GM08714 (cell line): ENCODE results near the gene ALDH3B1.

Experiments used
- H3K4me3 ChIP-seq: fragments of 200-500 bp; sonication (Bioruptor generic); 2 replicates; pipeline ENCODE4 v1.5.1; 2014; ENCODE audit warnings: mild to moderate bottlenecking, low read length, inconsistent platforms
- ZNF274 ChIP-seq: IDR thresholded peaks from 2 replicates; pipeline ENCODE4 v1.6.1; 2012; ENCODE audit warnings: mild to moderate bottlenecking, low read depth, low read length

ALDH3B1 gene

DNA sequence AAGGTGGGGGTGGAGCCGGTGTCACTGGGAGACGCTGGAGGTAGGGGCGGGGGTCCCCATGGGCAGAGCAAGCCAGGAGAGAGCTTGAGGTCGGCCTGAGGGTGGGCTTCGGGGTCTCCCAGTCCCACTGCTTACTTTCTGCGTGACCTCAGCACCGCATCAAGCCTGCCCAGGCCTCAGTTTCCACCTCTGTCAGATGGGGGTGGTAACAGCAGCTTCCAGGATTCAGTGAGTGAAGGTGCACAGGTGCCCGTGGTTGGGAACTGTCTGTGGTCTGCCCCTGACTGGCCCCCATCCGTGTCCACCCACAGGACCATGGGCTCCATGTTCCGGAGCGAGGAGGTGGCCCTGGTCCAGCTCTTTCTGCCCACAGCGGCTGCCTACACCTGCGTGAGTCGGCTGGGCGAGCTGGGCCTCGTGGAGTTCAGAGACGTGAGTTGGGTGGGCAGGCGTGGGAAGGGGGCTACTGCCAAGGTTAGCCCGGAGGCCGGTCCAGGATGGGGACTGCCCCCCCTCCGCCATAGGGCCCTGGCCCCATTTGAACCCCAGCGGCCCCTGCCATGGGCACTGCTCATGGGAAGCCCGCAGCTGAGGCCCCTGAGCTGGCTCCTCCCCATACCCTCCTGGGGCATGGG lies 30.9 kb downstream of the ALDH3B1 start:
- TF ChIP-seq ZNF274: no peak
- peak overlapping the region; percentile 75; the same call in 1 of the 2 replicates for H3K4me3 ChIP-seq

DNA sequence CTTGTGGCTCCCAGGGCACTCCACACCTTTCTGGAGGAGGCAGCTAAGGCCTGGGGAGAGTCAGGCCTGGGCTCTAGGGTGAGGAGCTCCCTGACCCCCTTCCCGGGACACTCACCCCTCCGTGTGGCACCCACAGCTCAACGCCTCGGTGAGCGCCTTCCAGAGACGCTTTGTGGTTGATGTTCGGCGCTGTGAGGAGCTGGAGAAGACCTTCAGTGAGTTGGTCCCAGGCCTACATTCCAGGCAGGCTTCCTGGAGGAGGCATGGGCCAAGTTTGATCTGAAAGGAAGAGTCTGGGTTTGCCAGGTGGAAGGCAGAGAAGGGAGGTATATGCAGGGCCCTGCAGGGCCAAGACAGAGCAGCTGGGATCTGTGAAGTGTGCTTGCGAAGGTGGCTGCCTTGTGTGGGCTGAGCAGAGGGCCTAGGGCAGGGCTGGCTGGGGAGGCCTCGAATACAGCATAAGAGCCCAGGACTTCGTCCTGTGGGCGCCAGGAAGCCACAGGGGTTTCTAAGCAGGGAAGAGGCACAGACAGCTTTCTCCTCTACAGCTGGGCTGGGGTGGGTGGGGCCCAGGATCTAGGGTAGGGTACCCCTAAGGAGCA lies 31.6 kb downstream of the ALDH3B1 start:
- no peak overlapping the region; the same call in 1 of the 2 replicates for H3K4me3 ChIP-seq
- TF ChIP-seq ZNF274: no peak

DNA sequence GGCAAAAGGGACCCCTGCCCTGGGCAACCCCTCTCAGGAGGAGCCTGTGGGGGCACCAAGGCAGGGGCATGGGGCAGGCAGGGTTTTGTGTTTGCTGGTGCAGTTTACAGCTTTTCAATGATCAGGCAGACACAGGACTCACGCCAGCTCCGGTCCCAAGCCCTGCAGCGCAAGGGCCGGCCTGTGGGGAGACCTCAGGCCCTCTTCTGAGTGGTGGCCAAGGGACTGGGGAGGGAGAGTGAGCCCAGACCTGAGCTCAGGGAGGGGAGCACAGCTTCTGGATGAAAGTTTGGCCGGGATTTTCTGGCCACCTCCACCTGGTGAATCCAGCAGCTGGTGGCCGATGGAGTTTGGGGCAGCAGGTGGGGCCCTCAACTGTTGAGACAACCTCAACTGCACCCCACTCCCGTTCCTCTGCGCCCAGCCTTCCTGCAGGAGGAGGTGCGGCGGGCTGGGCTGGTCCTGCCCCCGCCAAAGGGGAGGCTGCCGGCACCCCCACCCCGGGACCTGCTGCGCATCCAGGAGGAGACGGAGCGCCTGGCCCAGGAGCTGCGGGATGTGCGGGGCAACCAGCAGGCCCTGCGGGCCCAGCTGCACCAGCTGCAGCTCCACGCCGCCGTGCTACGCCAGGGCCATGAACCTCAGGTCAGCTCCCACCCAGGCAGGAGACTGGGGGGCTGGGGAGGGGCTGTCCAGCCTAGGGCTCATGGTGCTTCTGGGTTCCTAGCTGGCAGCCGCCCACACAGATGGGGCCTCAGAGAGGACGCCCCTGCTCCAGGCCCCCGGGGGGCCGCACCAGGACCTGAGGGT lies 32.3 kb downstream of the ALDH3B1 start:
- TF ChIP-seq ZNF274: no peak
- no peak overlapping the region for H3K4me3 ChIP-seq

DNA sequence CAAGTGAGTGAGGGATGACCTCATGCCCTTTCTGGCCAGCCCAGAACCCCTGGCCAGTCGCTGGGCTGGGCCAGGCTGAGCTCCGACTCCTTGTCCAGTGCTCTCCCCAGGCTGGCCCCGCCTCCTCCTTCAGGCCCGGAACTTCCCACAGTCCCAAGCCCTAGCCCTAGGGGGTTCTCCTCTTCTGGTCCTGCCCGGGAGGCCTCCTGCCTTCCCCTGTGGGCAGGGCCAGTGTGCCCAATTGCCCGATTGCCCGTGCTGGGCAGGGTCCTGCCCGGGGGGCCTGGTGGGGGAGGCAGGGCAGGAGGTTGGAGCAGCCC lies 32.9 kb downstream of the ALDH3B1 start:
- no peak overlapping the region for H3K4me3 ChIP-seq
- TF ChIP-seq ZNF274: no peak

DNA sequence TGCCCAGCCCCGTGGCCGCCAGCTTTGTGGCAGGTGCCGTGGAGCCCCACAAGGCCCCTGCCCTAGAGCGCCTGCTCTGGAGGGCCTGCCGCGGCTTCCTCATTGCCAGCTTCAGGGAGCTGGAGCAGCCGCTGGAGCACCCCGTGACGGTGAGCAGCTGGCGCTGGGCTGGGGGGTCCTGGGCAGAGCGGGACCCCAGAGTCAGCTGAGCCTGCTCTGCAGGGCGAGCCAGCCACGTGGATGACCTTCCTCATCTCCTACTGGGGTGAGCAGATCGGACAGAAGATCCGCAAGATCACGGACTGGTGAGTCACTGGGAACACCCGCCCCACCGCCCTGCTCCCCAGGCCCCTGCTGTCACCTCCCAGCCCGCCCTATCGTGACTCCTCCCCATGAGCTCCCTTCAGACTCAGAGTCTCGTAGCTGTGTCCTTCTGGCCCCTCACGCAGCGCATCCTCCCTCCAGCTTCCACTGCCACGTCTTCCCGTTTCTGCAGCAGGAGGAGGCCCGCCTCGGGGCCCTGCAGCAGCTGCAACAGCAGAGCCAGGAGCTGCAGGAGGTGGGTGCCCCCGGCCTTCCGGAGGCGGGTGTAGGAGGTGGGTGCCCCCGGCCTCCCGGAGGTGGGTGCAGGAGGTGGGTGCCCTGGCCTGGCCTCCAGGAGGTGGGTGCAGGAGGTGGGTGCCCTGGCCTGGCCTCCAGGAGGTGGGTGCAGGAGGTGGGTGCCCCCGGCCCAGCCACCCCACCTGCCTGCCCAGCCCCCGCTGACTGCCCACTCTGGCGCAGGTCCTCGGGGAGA lies 33.4 kb downstream of the ALDH3B1 start:
- no peak for TF ChIP-seq ZNF274
- no peak overlapping the region for H3K4me3 ChIP-seq

DNA sequence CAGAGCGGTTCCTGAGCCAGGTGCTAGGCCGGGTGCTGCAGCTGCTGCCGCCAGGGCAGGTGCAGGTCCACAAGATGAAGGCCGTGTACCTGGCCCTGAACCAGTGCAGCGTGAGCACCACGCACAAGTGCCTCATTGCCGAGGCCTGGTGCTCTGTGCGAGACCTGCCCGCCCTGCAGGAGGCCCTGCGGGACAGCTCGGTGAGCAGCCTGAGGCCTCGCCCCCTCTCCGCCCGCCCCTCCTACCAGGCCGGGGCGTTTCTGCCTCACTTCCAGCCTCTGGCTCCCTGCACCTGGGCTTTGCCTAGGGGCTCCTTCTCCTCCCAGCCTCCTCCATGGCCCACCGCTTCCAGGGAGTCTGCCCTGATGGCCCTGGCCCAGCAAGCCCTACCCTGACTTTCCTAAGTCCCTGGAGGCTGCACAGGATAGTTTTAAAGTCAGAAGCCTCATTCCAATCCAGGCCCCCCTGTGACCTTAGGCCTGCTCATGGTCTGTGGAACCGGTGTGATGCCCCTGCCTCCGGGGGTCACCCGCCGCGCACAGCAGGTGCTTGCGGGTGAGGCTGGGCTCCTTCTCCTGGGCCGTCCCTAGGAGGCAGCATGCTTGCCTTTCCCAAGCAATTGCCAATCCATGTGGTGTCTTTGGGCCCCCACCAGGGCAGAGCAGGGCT lies 34.2 kb downstream of the ALDH3B1 start:
- TF ChIP-seq ZNF274: no peak
- H3K4me3 ChIP-seq: no peak overlapping the region

DNA sequence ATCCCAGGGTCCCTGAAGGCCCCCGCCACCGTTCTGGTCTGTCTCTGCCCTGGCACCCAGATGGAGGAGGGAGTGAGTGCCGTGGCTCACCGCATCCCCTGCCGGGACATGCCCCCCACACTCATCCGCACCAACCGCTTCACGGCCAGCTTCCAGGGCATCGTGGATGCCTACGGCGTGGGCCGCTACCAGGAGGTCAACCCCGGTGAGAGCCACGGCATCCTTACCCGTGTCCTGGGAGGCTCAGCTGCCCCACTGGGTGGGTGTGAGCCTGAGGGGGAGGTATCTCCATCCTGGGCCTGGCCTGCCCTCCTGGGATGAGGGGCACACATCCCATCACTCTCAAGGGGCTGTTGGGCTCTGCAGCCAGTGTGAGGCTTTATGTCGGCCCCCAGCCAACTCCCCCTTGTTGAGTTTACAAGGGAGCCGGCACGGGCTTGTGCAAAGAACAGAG lies 34.8 kb downstream of the ALDH3B1 start:
- TF ChIP-seq ZNF274: no peak
- H3K4me3 ChIP-seq: no peak overlapping the region

DNA sequence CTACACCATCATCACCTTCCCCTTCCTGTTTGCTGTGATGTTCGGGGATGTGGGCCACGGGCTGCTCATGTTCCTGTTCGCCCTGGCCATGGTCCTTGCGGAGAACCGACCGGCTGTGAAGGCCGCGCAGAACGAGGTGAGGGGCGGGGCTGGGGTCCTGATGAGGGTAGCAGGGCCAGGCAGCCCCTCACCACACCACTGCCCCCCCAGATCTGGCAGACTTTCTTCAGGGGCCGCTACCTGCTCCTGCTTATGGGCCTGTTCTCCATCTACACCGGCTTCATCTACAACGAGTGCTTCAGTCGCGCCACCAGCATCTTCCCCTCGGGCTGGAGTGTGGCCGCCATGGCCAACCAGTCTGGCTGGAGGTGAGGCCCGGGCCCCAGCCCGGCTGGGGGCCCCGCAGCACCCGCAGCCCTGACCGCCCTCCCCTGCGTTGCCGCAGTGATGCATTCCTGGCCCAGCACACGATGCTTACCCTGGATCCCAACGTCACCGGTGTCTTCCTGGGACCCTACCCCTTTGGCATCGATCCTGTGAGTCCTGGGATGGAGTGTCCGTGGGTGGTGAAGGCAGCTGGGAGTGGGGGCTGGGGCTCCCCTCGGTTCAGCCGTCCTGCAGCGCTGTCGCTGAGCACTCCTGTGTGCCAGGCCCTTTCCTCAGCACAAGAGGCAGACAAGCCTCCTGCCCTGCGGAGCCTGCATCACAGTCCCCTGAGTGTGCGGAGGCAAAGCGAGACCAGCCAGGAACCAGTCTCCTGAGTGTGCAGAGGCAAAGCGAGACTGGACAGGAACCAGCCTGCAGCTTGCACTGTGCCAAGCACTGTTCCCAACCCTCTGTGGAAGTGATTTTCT lies 37.5 kb downstream of the ALDH3B1 start:
- no peak for TF ChIP-seq ZNF274
- no peak overlapping the region for H3K4me3 ChIP-seq

DNA sequence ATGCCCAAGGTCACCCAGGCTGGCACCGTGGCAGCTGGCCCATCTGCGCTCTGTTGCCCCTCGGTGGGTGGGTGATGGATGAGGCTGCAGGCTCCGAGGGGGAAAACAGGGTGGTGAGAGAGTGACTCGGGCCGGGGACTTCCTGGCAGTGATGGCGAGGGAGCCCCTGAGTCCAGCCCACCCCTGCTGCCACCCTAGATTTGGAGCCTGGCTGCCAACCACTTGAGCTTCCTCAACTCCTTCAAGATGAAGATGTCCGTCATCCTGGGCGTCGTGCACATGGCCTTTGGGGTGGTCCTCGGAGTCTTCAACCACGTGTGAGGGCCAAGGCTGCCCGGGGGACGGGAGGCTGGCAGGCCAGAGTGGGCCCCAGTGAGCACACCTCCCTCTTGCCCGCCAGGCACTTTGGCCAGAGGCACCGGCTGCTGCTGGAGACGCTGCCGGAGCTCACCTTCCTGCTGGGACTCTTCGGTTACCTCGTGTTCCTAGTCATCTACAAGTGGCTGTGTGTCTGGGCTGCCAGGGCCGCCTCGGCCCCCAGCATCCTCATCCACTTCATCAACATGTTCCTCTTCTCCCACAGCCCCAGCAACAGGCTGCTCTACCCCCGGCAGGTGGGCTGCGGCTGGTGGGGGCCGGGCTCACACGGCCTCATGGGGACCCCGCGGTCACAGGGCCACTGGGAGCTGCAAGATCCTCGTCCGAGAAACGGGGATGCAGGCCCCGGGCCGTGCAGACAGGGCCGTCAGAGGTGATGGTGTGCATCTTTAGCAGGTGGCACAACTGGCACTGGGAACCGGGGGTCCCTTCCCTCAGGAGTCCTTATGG lies 38.8 kb downstream of the ALDH3B1 start:
- no peak overlapping the region for H3K4me3 ChIP-seq
- no peak for TF ChIP-seq ZNF274

DNA sequence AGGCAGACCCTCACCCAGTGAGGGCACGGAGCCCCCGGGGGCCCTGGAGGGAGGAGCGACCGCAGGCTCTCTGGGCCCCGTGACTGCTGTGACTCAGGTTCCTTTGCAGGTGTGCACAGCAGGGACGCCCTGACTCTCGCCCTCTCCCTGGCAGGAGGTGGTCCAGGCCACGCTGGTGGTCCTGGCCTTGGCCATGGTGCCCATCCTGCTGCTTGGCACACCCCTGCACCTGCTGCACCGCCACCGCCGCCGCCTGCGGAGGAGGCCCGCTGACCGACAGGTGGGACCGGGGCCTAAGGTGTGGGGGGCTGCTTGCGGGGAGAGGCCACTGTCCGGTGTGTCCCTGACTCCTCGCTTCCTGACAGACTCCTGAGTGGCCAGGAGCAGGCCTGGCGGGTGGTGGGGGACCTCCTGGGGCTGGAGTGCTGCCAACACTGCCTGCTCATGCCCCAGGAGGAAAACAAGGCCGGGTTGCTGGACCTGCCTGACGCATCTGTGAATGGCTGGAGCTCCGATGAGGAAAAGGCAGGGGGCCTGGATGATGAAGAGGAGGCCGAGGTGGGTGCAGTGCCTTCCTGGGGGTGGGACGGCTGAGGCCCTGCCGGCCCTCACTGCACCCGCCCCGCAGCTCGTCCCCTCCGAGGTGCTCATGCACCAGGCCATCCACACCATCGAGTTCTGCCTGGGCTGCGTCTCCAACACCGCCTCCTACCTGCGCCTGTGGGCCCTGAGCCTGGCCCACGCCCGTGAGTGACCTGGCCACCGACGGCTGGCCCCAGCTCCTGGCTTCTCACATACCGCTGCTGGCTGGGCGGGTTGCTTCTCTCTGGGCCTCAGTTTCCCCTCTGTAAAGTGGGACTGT lies 39.6 kb downstream of the ALDH3B1 start:
- H3K4me3 ChIP-seq: no peak overlapping the region
- TF ChIP-seq ZNF274: no peak

DNA sequence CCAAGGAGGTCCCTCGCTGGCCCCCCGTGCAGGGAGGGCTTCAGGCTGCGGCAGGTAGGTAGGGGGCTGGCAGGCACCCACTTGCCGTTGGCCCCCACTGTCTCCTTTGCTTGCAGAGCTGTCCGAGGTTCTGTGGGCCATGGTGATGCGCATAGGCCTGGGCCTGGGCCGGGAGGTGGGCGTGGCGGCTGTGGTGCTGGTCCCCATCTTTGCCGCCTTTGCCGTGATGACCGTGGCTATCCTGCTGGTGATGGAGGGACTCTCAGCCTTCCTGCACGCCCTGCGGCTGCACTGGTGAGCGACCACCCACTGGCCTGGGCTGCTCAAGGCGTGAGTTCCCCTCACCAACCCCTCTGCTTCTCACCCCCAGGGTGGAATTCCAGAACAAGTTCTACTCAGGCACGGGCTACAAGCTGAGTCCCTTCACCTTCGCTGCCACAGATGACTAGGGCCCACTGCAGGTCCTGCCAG lies 40.3 kb downstream of the ALDH3B1 start:
- H3K4me3 ChIP-seq: no peak overlapping the region
- no peak for TF ChIP-seq ZNF274
